Muscle layer of duodenum (tissue), 2 donors: ENCODE results near the gene TTLL9.

Experiments
- H3K27ac ChIP-seq: one replicate; pipeline ENCODE4 v1.7.0; 2013; ENCODE audit warnings: mild to moderate bottlenecking, low read length
- H3K27me3 ChIP-seq: one replicate; pipeline ENCODE4 v1.7.0; 2013; ENCODE audit warnings: low read depth, mild to moderate bottlenecking, control low read depth, low read length
- H3K36me3 ChIP-seq, 2 donors: one replicate each; pipeline ENCODE4 v1.7.0; 2013; ENCODE audit warnings: low read length in 2 of 2, control low read depth in 1 of 2, mild to moderate bottlenecking in 1 of 2; ENCODE audit not compliant: insufficient read depth in 2 of 2, control insufficient read depth in 1 of 2
- H3K4me1 ChIP-seq, 2 donors: one replicate each; pipeline ENCODE4 v1.7.0; 2013; ENCODE audit warnings: low read length in 2 of 2, mild to moderate bottlenecking in 2 of 2, control low read depth in 1 of 2, moderate library complexity in 1 of 2; ENCODE audit not compliant: insufficient read depth in 2 of 2, control insufficient read depth in 1 of 2
- H3K4me3 ChIP-seq, 2 donors: one replicate each; pipeline ENCODE4 v1.7.0; 2013; ENCODE audit warnings: low read length in 2 of 2, low read depth in 1 of 2, mild to moderate bottlenecking in 1 of 2
- H3K9me3 ChIP-seq, 2 donors: one replicate each; pipeline ENCODE4 v1.7.0; 2013; ENCODE audit warnings: low read length in 2 of 2, control low read depth in 1 of 2, mild to moderate bottlenecking in 1 of 2; ENCODE audit not compliant: control insufficient read depth in 1 of 2
- donor health status: healthy.

Gene TTLL9

GRCh38 chr20:31872406-31872805 lies 2.0 kb downstream of the TTLL9 start:
- H3K4me1 ChIP-seq, result peaks cover 4 to 11% of the 10 kb centered on the region in 2 donors
- no peaks in the 10 kb centered on the region for H3K36me3 ChIP-seq
- H3K27me3 ChIP-seq, result peaks cover 11% of the 10 kb centered on the region
- H3K27ac ChIP-seq, result no peak overlapping the region
- no peaks in the 10 kb centered on the region for H3K9me3 ChIP-seq
- H3K4me3 ChIP-seq, result no peak overlapping the region

DNA sequence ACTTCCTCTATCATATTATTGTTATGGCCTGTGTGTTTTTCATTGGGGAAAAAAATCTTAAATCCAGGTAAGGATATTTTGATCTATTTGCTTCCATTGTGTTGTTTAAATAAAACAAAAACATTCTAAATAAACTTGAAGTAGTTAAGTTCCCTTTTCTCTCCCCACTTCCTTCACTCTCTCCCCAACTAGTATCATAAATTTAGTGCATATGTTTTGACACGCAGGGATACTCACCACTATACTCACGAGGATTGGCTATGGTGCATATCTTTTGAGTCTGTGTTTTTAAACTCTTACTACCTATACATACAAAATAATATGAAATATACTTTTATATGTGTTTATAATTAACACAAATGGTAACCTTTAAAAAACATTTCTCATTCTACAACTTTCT lies 5.2 kb downstream of the TTLL9 start:
- H3K9me3 ChIP-seq, result no peaks in the 10 kb centered on the region
- H3K27me3 ChIP-seq, result peaks cover 4% of the 10 kb centered on the region
- no peak overlapping the region for H3K4me3 ChIP-seq
- H3K4me1 ChIP-seq, result peaks cover 0 to 2% of the 10 kb centered on the region in 2 donors
- no peaks in the 10 kb centered on the region for H3K36me3 ChIP-seq
- H3K27ac ChIP-seq, result no peak overlapping the region

- Histone ChIP-seq H3K9me3 (no peaks in the 10 kb centered on the region), H3K27me3 (no peaks in the 10 kb centered on the region), H3K36me3 (no peaks in the 10 kb centered on the region), H3K4me3 (no peak overlapping the region), H3K4me1 (no peaks in the 10 kb centered on the region), H3K27ac (no peak overlapping the region)
Measured at GRCh38 chr20:31877684-31878083, 7.2 kb downstream of the TTLL9 start.

DNA sequence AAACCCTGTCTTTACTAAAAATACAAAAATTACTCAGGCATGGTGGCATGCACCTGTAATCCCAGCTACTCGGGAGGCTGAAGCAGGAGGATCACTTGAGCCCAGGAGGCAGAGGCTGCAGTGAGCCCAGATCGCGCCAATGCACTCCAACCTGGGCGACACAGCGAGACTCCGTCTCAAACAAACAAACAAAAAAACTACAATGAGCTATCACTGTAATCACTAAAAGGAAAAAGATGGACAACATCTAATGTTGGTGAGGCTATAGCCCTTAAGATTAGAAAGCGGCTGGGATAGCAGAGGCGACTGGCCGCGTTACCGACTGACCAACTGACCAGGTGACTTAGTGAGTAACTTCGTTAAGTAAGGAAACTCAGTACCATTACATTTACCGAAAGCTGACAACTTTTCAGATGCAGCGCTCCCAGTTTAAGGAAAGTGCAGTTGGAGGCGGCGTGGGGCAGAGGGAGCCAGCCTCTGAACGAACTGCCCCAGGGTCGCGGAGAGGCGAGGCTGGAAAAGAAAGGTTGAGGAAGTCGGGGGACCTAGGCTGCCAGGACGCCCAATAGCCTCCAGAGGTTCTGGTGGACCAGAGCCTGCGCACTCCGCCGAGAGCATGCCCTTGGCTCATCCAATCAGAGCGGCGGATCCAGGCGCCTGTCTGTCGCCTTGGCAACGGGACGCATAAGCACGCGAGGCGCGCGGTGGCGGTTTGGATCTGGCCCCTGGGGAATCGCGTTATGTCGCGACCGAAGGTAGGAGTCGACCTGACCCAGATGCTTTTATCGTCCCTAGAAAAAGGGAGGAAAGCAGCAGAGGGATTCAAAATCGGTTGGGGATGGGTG lies 8.9 kb downstream of the TTLL9 start:
- Histone ChIP-seq H3K4me1 (no peaks in the 10 kb centered on the region), H3K4me3 (peak overlapping the region; percentile 67 to 75), H3K9me3 (no peaks in the 10 kb centered on the region), H3K36me3 (no peaks in the 10 kb centered on the region), H3K27ac (peak overlapping the region; percentile 58), H3K27me3 (no peaks in the 10 kb centered on the region)

DNA sequence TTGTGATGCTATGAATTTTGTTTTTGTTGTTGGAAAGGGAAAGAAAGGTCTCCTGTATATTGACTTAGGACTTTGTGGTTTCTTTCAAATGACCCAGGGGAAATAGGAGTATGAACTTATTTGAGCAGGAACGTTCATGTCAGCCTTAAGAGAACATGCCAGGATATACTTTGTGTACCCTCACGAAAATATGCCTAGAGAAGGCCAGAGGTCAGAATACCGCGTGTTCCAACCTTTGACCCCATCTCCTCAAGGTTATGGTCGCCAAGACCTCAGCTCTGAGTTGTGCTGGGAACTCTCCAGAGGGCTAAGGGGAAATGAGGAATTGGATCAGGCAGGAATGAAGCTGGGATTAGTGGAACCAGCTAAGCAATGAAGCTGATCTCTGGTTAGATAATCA lies 11.5 kb downstream of the TTLL9 start:
- Histone ChIP-seq H3K9me3 (no peaks in the 10 kb centered on the region), H3K4me1 (no peaks in the 10 kb centered on the region), H3K27ac (no peak overlapping the region), H3K27me3 (no peaks in the 10 kb centered on the region), H3K36me3 (no peaks in the 10 kb centered on the region), H3K4me3 (no peak overlapping the region)

- H3K27me3 ChIP-seq, result no peaks in the 10 kb centered on the region
- H3K36me3 ChIP-seq, result no peaks in the 10 kb centered on the region
Measured at GRCh38 chr20:31883829-31884228, 13.4 kb downstream of the TTLL9 start.

GRCh38 chr20:31890646-31891045 lies 20.2 kb downstream of the TTLL9 start:
- H3K9me3 ChIP-seq, result no peaks in the 10 kb centered on the region
- H3K27ac ChIP-seq, result no peak overlapping the region
- H3K4me3 ChIP-seq, result no peak overlapping the region
- H3K4me1 ChIP-seq, result no peaks in the 10 kb centered on the region
- H3K27me3 ChIP-seq, result no peaks in the 10 kb centered on the region
- H3K36me3 ChIP-seq, result no peaks in the 10 kb centered on the region

More at GRCh38 chr20:31883829-31884228, 13.4 kb downstream of the TTLL9 start:
- Histone ChIP-seq H3K27ac (no peak overlapping the region), H3K4me1 (no peaks in the 10 kb centered on the region), H3K9me3 (no peaks in the 10 kb centered on the region), H3K4me3 (no peak overlapping the region)

DNA sequence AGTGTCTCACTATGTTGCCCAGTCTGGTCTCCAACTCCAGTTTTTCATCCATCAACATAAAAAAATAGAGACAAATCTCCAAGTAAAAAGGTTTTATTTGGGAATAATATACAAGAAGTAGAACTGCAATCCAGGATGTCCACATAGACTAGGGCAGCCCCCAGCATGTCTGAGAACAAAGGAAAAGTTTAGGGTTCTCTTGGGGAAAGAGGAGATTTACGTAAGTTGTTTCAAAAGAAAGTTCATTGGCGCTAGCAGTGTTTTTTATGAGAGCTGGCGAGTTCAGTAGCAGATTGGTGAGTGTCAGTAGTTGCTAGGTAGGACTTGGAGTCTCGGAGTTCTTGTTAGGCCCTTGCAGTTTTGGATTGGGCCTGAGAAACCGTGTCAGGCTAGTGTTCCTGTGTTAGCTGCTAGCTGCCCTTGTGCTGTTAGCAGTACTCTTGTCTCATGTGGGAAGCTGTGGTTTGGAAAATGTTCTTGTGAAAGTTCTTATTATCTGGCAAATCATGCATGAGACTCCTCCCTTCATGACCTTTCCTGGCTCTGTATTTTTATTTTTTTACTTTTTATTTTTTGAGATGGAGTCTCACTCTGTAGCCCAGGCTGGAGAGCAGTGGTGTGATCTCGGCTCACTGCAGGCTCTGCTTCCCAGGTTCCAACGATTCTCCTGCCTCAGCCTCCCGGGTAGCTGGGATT lies 24.7 kb downstream of the TTLL9 start:
- Histone ChIP-seq H3K4me1 (no peaks in the 10 kb centered on the region), H3K4me3 (no peak overlapping the region), H3K27ac (no peak overlapping the region), H3K9me3 (no peaks in the 10 kb centered on the region), H3K36me3 (no peaks in the 10 kb centered on the region), H3K27me3 (no peaks in the 10 kb centered on the region)

- Histone ChIP-seq H3K27me3 (no peaks in the 10 kb centered on the region), H3K4me1 (no peaks in the 10 kb centered on the region), H3K9me3 (no peaks in the 10 kb centered on the region), H3K27ac (no peak overlapping the region), H3K36me3 (no peaks in the 10 kb centered on the region), H3K4me3 (no peak overlapping the region)
Measured at GRCh38 chr20:31896049-31896448, 25.6 kb downstream of the TTLL9 start.

- Histone ChIP-seq H3K9me3 (no peaks in the 10 kb centered on the region), H3K36me3 (no peaks in the 10 kb centered on the region), H3K27ac (no peak overlapping the region), H3K4me3 (no peak overlapping the region), H3K27me3 (no peaks in the 10 kb centered on the region), H3K4me1 (no peaks in the 10 kb centered on the region)
Measured at GRCh38 chr20:31897541-31897940, 27.1 kb downstream of the TTLL9 start.

DNA sequence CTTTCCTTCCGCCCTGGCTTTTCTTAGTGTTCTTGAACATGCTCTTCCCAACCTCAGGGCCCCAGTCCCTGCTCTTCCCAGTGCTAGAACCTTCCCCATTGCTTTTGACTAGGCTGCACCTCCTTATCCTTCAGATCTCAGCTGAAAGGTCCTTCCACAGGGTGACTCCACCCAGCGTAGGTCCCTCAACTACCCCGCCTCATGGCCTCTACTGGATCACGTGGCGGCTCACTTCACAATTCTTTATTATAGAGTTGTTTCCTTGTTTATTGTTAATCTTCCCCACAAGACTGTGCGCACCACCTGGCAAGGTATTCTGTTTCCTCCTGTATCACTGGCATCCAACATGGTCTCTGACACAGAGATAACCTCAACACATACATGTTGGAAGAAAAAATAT lies 31.2 kb downstream of the TTLL9 start:
- Histone ChIP-seq H3K36me3 (no peaks in the 10 kb centered on the region), H3K4me1 (no peaks in the 10 kb centered on the region), H3K27me3 (no peaks in the 10 kb centered on the region), H3K27ac (no peak overlapping the region), H3K9me3 (no peaks in the 10 kb centered on the region), H3K4me3 (no peak overlapping the region)
